ENCODE measurements around the gene POFUT2. TPM values are rescaled to one million over a fixed set of nuclear protein-coding genes. Genes with fewer than 3 reads are reported as not detected.
A peak's percentile ranks its signal among the peaks of the same experiment; 100 is the strongest.
"Not testable (repeated sequence)": the region's sequence is repeated elsewhere in the genome, so short reads cannot be mapped to it uniquely, and the experiment has no call there.

Gene POFUT2
- total RNA-seq, 1 experiment from 2014 or later: 22.6 TPM

- DNase-seq (ENCODE audit: low read depth): no peak
Observed at GRCh38 chr21:45310459-45310858, 22.8 kb upstream of the POFUT2 start.

DNA sequence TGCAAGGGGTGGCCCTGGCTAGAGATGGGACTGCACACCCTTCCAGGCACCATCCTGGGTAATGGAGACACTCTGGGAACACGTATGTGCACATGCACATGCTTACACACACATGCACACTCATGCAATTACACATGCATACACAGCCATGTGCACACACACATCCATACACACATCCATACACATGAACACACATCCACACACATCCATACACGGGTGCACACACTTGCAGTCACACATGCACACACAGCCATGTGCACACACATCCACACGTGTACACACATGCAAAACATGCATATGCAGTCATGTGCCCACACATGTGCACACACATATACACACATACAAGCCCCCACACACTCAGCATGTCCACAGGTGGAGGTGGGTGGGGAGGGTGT lies 22.3 kb upstream of the POFUT2 start:
- DNase-seq (ENCODE audit: low read depth): no peak

DNA sequence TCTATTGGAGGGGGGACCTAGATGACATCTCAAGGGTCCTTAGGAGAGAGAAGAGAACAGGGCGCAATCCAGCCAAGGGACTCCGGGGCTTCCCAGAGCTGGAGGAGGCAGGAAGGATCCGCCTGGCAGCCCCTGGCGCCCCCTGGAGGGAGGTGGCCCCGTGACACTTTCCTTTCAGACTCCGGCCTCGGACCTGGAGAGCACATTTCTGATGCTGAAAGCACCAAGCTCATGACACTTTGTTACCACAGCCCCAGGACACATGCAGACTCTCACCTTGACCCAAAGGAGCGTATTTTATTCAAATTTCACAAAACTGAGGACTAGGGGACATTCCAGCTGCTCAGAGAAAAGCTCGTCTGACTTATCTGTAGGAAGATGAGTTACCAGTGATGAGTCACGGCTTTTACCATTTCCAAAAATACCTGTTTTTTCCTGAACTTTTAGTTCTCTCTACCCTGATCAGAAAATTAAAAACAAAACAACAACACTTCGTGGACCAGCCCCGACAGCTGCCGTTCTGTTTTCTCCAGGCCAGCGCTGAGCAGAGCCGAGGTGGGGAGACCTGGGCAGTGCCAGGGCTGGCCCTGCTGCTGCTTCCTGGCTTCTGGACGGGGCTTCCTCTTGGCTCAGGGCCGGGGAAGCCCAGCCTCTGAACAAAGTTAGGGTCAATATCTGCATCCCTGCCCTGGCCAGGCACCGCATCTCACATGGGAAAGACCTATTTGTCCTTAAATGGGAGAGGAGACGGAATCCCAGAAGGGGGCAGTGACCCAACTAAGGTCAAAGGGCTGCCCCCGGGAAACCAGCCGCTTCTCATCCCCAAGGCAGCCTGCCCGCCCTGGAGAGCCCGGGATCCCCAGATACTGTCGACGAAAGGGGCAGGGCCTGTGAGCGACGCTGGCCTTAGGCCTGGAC lies 21.6 kb upstream of the POFUT2 start:
- peak; percentile 86 for DNase-seq (ENCODE audit: low read depth)

- peak; percentile 75 for DNase-seq (ENCODE audit: low read depth)
Observed at GRCh38 chr21:45308194-45309068, 20.7 kb upstream of the POFUT2 start.

DNA sequence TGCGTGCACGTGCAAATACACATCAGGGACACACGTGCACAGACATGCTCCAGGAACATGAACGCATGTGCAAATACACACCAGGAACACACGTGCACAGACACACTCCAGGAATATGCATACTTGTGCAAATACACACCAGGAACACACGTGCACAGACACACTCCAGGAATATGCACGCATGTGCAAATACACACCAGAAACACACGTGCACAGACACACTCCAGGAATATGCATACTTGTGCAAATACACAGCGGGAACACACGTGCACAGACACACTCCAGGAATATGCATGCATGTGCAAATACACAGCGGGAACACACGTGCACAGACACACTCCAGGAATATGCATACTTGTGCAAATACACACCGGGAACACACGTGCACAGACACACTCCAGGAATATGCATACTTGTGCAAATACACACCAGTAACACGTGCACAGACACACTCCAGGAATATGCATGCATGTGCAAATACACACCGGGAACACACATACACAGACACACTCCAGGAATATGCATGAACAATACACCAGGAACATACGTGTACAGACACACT lies 20.0 kb upstream of the POFUT2 start:
- DNase-seq (ENCODE audit: low read depth): not testable (repeated sequence)

DNA sequence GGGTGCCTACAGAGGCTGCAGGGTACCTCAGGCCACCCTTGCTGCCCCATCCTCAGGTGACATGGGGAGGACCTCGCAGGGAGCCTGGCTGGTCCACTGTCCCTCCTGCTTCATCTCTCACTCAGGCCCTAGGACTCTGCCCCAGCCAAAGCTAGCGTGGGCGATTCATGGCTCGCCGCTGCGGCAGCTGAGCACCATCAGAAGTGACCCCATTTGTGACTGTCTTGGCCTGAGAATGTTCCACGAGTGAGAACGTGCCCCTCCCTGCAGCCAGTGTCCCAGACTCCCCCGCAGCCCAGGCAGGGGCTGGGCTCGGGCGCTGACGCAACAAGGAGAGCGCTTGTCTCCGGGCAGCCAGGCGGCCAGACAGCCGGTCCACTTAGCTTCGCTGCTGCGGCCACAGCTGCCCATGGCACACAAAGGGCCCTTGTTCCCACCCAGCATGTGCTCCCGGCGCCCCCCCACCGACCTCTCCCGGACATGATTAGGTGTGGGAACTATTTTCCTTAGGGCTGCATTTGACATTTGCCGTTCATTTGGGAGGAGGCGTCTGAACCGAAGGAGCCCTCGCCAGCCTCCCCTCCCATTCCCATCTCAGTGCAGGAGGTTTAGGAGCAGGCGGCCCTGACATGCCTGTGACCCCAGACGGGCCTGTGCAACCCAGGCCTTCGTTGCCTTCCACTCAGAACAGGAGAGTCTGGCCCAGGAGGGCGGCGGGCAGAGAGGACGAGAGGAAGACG lies 19.3 kb upstream of the POFUT2 start:
- DNase-seq (ENCODE audit: low read depth): no peak

DNA sequence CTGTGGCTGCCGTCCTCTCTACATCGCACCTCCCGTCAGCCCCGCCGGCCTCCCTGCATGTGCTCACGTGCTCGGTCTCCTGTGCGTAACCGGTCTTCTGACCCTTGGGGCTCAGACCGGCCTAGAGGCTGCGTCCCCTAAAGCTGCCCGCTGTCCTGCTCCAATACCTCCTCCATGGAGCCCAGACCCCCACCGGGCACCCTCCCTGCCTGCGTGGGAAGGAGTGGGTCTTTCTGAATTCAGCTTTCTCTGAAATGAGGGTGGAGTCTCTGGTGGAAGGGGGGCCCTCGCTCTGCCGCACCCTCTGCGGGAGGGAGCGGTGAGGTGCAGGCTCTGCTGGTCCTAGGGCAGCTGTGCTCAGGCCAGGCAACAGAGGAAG lies 18.7 kb upstream of the POFUT2 start:
- no peak for DNase-seq (ENCODE audit: low read depth)

DNA sequence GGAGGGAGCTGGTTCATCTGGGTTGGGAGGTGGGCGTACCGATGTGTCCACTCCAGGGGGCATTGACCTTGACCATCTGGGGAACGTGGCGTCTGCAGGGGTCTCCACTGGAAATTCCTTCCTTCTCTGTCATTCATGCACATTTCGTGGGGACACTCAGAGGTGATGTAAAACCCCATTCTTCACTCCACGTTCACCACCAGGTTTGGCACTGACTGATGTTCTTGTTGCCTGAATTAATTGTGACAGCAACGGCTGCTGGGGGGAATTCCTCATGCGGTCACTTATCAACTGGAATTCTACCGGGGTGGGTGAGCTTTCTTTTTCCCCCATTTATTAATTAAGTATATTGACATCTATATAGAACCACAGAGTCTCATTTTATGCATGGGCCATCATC lies 18.1 kb upstream of the POFUT2 start:
- no peak for DNase-seq (ENCODE audit: low read depth)

GRCh38 chr21:45304945-45305344 lies 17.2 kb upstream of the POFUT2 start:
- DNase-seq (ENCODE audit: low read depth): peak; percentile 49

GRCh38 chr21:45304476-45304830 lies 16.8 kb upstream of the POFUT2 start:
- no peak for DNase-seq (ENCODE audit: low read depth)

- no peak for DNase-seq (ENCODE audit: low read depth)
Observed at GRCh38 chr21:45303751-45304475, 16.2 kb upstream of the POFUT2 start.

- DNase-seq (ENCODE audit: low read depth): no peak
Observed at GRCh38 chr21:45303091-45303615, 15.5 kb upstream of the POFUT2 start.

DNA sequence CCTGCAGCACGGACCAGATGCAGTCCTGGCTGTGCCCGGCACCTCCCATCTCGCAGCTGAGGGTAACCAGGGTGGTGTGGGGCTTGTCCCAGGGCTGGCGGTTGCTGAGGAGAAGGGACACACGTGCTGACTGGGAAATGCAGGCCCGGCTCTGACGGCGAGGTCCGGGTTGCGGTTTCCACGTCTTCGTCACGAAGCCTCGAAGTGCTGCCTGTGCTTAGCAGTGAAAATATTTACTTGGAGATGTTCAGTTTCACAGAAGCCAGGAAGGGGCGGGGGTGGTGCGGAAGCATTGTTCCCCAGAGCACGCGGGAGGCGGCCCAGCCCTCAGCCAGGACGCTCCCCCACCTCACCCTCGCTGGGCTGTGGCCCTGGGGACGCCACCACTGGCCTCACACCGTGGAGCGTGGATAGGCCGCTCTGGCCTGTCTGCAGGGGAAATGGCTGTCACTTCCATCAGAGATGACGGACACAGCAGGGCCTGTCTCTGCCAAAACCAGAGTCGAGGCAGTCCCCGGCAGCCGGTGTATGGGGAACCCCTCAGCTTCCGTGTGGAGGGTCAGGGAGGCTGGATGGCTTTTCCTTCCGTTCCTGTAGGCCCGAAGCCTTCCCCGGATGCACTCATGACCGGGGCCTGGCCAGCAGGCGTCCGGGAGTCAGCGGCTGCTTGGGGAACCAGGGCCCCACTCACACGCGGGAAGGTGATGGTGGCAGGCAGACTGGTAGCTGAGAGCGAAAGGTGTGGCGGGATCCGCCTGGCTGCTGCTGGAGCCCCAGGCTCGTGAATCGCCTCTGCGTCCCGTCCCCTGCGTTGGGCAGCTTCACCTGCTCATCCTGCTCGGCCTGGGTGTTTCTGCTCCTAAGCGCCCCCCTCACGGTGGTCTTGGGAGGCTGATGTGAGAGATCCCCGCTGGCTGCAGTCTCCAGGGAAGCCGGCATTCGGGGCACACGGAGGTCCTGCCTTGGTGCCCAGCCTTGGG lies 14.7 kb upstream of the POFUT2 start:
- DNase-seq (ENCODE audit: low read depth): no peak

GRCh38 chr21:45301521-45302081 lies 13.9 kb upstream of the POFUT2 start:
- DNase-seq (ENCODE audit: low read depth): no peak

DNA sequence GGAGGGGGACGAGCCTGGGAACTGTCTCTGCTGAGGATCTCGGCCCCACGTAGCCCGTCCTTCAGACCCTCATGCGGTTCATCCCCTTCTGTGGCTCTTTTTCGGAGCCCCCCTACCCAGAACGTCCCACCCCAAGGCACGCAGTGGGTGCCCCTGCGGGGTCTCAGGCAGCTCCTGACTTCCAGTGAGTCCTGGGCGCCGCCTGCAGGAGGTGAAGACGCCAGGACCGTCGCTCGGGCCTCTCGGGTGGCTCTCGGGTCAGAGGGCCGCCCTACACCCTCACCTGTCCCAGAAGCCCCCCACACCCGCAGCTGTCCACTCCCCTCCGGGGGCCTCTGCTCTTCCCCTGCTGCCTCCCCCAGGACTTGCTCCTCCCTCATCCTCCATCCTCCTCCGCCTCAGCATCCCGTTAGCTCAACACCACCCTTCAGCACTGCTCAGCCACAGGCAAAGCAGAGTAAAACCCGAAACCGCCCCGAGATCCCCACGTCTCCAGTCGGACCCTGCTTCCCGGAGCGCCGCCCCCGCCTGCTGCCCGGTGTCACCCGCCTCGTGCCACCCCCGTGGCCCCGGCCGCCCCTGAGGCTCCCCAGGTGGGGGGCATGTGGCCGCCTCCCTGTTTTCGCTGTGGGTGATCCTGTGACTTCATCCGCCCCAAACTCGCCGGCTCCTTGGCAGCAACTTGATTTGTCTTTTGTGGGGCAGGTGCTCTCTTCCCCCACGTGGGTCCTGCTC lies 13.3 kb upstream of the POFUT2 start:
- DNase-seq (ENCODE audit: low read depth): no peak

GRCh38 chr21:45299864-45300785 lies 12.4 kb upstream of the POFUT2 start:
- DNase-seq (ENCODE audit: low read depth): peak; percentile 44

Measured in Daoy (cell line).